Nasal cavity respiratory epithelium epithelial cell of viscerocranial mucosa (primary cell): ENCODE measurements around the gene HTR3C. TPM values are rescaled to one million over a fixed set of nuclear protein-coding genes. Genes with fewer than 3 reads are reported as not detected.

ENCODE experiments used
- total RNA-seq: library from RNA; depleted of rRNA; stranded (reverse); fragments of >200 nt; gene quantifications from 2 replicates; pipeline ENCODE4 v1.2.3, GENCODE V29; 2014

Gene HTR3C
- total RNA-seq = not detected in 2 replicates

GRCh38 chr3:184052767-184053166 is at the start of gene HTR3C:
TSS of gene HTR3C (plus strand) at chr3:184053047. CDS start at chr3:184053081, 34 bp downstream.

GRCh38 chr3:184017672-184018423 is 35.0 kb upstream of the HTR3C start, which contains the start of gene ABCC5:
TSS of gene ABCC5 (minus strand) at chr3:184017884. CDS start at chr3:184014392, 3,492 bp downstream.

GRCh38 chr3:184031187-184031792 is 21.6 kb upstream of the HTR3C start, which contains the start of gene HTR3D:
TSS of gene HTR3D (plus strand) at chr3:184031742. CDS start at chr3:184031742, 0 bp downstream.

GRCh38 chr3:184096811-184097383 is 44.0 kb downstream of the HTR3C start, which contains the start of gene HTR3E:
TSS of gene HTR3E (plus strand) at chr3:184097064. CDS start at chr3:184097530, 466 bp downstream.

Other genes with a start within 250 kb of the HTR3C start
- gene MAP6D1, start 227.5 kb upstream of the HTR3C start, total RNA-seq = 0.68 and 2.3 TPM in 2 replicates
- 35.3 and 58.8 TPM in 2 replicates for gene PARL, start 168.2 kb upstream of the HTR3C start, total RNA-seq
- 11.3 and 49.3 TPM in 2 replicates for gene ABCC5, start 35.2 kb upstream of the HTR3C start, total RNA-seq
- not detected in 2 replicates for gene HTR3D, start 21.3 kb upstream of the HTR3C start, total RNA-seq
- not detected in 2 replicates for gene HTR3E, start 44.0 kb downstream of the HTR3C start, total RNA-seq
- gene EIF2B5, start 82.3 kb downstream of the HTR3C start, total RNA-seq = 31.1 and 37.1 TPM in 2 replicates
- gene DVL3, start 102.3 kb downstream of the HTR3C start, total RNA-seq = 28.0 and 54.0 TPM in 2 replicates
- gene AP2M1, start 121.8 kb downstream of the HTR3C start, total RNA-seq = 155 and 294 TPM in 2 replicates
- 68.0 and 69.3 TPM in 2 replicates for gene ABCF3, start 133.2 kb downstream of the HTR3C start, total RNA-seq
- not detected in 2 replicates for gene VWA5B2, start 176.5 kb downstream of the HTR3C start, total RNA-seq
- gene ALG3, start 195.9 kb downstream of the HTR3C start, total RNA-seq = 41.7 and 45.7 TPM in 2 replicates
- gene EEF1AKMT4, start 196.6 kb downstream of the HTR3C start, total RNA-seq = 10.3 and 10.9 TPM in 2 replicates
- under 0.01 TPM in 1 of 2 replicates, not detected in the other for gene CAMK2N2, start 208.5 kb downstream of the HTR3C start, total RNA-seq
- not detected in 2 replicates for gene ECE2, start 223.0 kb downstream of the HTR3C start, total RNA-seq
- gene PSMD2, start 246.2 kb downstream of the HTR3C start, total RNA-seq = 448 and 508 TPM in 2 replicates